Stimulated activated CD8-positive, alpha-beta memory T cell treated with anti-CD3 and anti-CD28 coated beads, Interleukin-7, amount 100 ng/mL, for 4 hours (primary cell): ENCODE results near the gene NFRKB.
"Not testable (repeated sequence)": the region's sequence is repeated elsewhere in the genome, so short reads cannot be mapped to it uniquely, and the experiment has no call there.

Experiments
- DNase-seq, 2 donors: peaks; one replicate each; pipeline ENCODE4 v3.0.0-alpha.2; 2020; ENCODE audit warnings: low read depth in 2 of 2

Gene NFRKB

GRCh38 chr11:129894278-129895125, 876 bp downstream of the NFRKB start:
- no peak for DNase-seq

DNA sequence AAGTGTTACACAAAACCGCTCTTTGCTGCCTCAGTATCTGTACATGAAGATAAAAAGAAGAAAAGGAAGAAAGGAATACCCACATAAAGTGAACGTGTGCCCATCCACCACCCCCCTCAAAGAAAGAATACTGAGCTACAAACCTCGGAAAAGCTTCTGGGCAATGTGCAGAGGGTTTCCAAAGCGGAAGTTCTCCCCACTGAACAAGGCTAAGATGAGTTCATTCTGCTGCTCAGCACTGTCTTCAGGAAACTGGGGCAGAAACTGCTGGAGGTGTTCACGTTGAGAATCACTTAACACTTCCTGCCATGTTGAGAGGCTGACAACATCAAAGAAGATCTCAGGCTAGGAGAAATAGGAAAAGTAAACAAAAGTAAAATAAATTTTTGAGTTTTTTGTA, 6.9 kb downstream of the NFRKB start:
- DNase-seq, result no peak

DNA sequence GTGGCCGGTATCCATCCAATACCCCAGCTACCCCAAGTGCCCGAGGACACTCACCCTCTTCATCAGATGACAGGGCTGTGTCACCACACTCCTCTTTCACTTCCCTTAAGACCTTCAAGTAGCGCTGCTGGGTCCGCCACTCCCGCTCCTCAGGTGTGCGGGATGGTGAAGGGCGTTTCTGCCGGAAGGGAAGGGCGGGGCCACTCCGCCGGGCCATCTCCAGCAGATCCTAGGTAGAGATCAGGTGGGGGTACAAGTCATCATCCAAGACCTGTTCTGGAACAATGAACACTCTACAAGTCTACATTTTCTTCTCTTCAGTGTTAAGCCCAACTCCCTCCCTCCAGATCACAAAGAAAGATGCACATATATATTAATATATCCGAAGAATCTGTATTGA, 10.0 kb downstream of the NFRKB start:
- DNase-seq, result no peak

DNA sequence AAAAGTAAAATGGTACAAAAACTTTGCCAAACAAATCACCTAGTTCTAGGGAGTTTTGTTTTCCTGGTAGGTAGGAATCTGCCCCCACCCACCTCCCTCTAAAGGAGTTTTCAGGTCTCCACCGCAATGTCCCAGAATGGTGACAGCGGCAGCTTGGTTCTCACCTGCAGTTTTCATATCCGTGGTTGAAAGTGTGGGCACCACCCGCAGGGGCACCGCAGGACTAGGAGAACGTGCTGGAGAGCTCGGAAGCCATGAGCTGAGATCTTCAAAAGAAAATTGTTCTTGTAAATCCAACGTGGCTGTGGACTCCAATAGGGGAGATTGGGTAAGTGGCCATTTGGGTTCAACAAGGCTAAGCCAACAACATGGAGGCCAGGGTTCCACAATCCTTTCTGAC, 10.8 kb downstream of the NFRKB start:
- no peak for DNase-seq

GRCh38 chr11:129881570-129882170, 13.7 kb downstream of the NFRKB start:
- peak in 1 of 2 donors; percentile 16 for DNase-seq

DNA sequence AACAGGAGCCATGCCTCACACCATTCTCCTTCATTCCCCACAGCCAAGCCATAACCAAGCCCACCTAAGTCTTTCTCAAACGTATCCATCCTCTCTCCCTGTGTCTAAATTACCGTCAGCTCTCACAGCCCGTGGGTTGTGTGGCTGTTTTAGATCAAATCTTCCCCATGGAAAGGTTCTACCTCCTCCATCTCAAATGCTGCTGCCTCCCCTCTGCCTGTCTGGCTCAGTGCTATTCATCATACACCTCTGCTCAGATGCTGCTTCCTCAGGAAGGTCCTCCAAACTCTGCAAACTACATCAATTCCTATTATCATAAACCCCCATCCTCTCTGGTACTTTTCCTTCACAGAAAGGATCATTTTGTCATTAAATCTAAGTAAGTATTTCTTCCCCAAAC, 15.1 kb downstream of the NFRKB start:
- no peak for DNase-seq

GRCh38 chr11:129871914-129872313, 23.5 kb downstream of the NFRKB start:
- no peak for DNase-seq

DNA sequence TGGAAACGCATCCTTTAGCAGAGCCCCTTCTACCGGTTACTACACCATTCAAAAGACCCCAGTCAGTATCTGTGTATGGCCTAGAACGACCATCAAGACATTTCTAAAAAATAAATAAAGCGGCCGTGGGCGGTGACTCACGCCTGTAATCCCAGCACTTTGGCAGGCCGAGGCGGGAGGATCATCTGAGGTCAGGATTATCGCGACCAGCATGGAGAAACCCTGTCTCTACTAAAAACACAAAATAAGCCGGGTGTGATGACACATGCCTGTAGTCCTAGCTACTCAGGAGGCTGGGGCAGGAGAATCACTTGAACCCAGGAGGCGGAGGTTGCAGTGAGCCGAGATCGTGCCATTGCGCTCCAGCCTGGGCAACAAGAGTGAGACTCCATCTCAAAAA, 26.8 kb downstream of the NFRKB start:
- DNase-seq, result not testable (repeated sequence)

GRCh38 chr11:129866311-129866710, 29.1 kb downstream of the NFRKB start:
- no peak for DNase-seq

DNA sequence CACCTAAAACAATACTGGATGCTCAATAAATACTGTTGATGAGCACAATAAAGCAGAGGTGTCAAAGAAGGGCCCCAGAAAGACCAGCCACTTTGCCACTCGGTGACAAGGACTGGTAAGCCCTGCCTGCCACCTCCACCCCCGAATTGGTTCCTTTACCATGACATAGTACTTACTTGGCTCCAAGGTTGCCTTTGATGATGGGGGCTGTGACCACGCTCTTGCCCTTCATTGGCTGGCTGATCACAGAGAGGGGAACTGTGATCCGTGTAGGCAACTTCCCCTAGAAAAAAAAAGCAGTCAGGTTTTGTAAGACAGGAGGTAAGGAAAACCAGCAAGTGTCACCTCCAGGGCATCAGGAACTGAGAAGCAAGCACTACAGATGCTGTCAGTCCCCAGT, 29.7 kb downstream of the NFRKB start:
- DNase-seq, result no peak

DNA sequence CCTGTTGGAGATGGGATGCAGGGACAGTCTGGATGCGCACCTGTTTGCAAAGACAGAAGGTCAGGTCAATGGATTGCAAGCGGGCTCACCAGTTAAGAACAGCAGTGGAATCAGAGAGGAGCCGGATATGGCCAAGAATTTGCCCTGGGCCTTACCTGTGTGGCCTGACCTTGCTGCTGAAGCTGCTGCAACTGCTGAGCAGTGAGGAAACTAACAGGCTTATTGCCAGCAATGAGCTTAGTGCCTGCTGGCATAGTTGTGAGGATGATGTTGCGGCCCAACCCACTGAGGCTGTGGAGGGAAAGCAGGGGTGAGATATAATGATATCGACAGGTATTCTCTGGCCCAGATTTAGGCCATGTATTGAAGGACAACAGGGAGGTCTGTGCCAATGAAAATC, 30.6 kb downstream of the NFRKB start:
- DNase-seq, result no peak

DNA sequence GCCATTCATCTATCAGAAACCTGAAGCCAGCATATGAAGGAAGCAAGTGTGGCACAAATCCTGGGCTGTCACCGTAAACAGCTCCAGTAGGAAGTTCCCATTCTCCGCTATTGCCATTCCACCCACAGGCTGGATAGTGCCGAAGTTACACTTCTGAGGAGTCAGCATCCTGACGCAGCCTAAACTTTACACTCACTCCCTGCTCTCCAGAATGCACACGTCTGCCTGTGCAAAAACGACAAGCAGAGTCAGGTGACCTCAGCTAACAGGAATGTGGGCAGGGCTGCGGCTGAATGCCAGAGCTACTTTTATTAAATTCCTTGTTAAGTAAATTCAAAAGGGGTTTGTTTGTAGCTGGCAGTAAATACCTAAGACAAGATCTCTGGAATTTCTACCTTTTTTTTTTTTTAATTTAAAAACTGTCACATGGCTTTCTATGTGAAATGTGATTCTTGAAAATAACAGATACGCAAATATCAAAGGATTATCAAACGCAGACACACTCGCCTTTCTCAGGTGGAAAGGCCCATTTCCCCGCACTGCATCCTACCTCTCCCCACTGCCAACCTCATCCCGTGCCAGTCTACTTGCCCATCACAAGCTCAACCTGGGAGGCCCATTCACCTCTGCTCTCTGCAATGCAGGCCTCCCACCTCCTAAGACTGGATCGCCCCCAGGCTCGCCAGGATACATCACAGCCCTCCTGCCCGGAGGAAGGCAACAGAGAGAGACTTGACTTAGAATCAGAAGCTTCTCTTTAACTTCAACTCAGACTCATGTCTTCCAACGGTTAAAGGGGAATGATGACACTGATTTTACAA, 33.5 kb downstream of the NFRKB start:
- DNase-seq, result no peak

GRCh38 chr11:129856036-129856435, 39.3 kb downstream of the NFRKB start:
- DNase-seq, result no peak

- no peak for DNase-seq
Observed at GRCh38 chr11:129855086-129855485, 40.3 kb downstream of the NFRKB start.

DNA sequence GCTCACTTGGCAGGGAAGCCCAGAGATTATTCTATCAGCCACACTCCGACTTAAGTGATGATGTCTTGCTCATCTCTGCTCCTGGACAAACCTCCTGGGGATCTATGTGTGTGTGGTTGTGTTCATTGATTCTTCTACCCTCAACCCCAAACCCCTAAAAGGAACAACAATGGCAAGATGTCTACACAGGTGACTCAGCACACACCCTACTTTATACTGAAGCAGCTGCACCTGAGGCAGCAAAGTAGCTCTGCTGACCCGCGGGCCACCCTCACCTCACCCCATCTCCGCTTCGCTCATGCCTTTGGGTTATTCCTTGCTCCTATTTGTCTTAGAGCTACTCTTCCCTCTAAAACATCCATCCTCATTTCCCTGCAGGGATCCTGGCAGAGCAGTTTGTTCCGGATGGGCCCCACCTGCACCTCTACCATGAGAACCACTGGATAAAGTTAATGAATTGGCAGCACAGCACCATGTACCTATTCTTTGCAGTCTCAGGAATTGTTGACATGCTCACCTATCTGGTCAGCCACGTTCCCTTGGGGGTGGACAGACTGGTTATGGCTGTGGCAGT, 41.1 kb downstream of the NFRKB start:
- DNase-seq, result no peak

DNA sequence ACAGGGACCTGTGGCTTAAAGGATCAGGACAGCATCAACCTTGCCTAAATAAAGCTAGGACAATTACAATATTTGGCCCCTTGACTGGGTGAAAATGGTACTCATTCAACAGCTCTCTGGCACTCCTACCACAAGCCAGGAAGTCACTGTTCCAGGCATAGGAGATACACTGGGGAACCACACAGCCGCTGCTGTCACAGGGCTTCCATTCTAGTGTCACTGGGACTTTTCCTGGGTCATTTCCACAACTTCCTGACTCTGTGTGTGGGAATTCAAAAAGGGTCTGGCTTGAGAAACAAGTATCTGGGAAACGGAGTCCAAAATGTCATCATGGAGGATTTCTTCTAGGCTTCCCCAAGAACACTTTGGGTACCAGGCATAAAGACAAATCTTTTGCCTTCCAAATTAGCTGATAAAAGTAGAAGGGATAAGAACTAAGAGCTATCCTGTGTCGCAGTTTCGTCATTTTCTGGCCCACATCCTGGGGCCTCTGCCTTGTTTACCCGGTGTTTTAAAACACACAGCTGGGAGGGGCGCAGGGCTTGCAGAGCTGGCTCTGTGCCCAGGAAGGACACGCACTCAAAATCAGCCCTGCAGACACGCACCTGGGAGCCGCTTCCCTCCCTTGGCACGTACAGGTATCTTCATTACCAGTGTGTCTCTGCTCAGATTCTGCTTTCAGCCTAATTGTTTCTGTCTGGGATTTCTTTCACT, 41.7 kb downstream of the NFRKB start:
- DNase-seq, result peak in 1 of 2 donors; percentile 14

- no peak for DNase-seq
Observed at GRCh38 chr11:129852125-129852740, 43.1 kb downstream of the NFRKB start.

DNA sequence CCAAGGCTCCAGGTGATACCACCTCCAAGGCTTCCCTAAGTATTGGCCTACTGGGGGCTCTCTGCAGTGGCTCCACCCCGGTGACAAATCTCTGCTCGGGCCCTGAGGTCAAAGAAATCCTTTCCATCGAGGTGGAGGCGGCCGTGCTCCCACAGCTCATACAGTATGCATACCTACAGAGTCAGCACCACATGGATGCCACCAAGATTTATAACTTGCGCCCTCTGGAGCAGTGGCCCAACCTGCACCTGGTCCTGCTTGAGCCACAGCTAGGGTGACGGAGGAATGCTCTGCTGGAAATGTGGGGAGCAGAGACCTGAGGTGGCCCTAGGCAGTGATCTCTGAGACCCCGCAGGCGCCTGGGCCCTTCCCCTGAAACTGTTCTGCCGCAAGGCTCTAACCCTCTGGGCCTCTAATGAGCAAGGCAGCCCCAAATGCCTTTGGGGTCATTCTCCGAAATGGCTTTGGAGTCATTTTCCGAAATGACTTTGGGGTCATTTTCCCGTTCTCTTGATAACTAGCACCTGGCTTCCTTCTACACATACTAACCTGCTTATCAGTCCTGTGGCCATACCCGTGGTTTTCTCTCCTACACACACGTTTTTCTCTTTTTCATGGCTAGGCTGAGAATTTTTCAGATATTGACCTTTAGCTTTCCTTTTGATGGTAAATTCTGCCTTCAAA, 45.8 kb downstream of the NFRKB start:
- no peak for DNase-seq

- DNase-seq, result not testable (repeated sequence)
Observed at GRCh38 chr11:129847361-129847760, 48.0 kb downstream of the NFRKB start.

- DNase-seq, result no peak
Observed at GRCh38 chr11:129846508-129847335, 48.7 kb downstream of the NFRKB start.
